HepG2 (cell line): ENCODE measurements around the gene PHRF1. TPM values are rescaled to one million over a fixed set of nuclear protein-coding genes. Genes with fewer than 3 reads are reported as not detected.

Experiments used
- ARNT2 ChIP-seq: sonication (generic); formaldehyde crosslinking; IDR thresholded peaks from 2 replicates; pipeline ENCODE4 v1.8.0; 2022; ENCODE audit warnings: mild to moderate bottlenecking, low read depth, missing genetic modification reagents, moderate library complexity
- PAXIP1 ChIP-seq: sonication (generic); formaldehyde crosslinking; conservative IDR thresholded peaks from 2 replicates; pipeline ENCODE4 v1.4.0; 2020; ENCODE audit warnings: mild to moderate bottlenecking, missing genetic modification reagents, moderate library complexity
- SRSF1 ChIP-seq: fragments of 200-400 bp; formaldehyde crosslinking; optimal IDR thresholded peaks from 2 replicates; pipeline ENCODE3; 2017; ENCODE audit warnings: mild to moderate bottlenecking, low read depth, low read length, moderate library complexity
- ZNF24 ChIP-seq: fragments of 450-650 bp; IDR thresholded peaks from 2 replicates; pipeline ENCODE4 v1.6.1; 2017; ENCODE audit warnings: antibody characterized with exemption, mild to moderate bottlenecking
- ZNF562 ChIP-seq: sonication (generic); formaldehyde crosslinking; IDR thresholded peaks from 2 replicates; pipeline ENCODE4 v1.8.0; 2022; ENCODE audit warnings: missing genetic modification reagents, borderline replicate concordance
- polyA plus RNA-seq, 8 experiments: library from polyadenylated mRNA; depleted of rRNA in 3 of 8; stranded (reverse) in 7 of 8; unstranded in 1 of 8; fragments of >200 nt; fragmentation: Illumina TruSeq in 4 of 8; extraction: Trizol in 4 of 8; gene quantifications; 2 replicates each; pipeline versions ENCODE4 v1.2.1 to v1.2.3, GENCODE V29; 2011 to 2016; ENCODE audit warnings: low read depth in 4 of 8, missing spikeins in 1 of 8, mixed read lengths in 1 of 8; ENCODE audit not compliant: insufficient read depth in 1 of 8
- total RNA-seq, 5 experiments: library from RNA; depleted of rRNA; stranded (reverse); fragments of >200 nt; fragmentation: Illumina TruSeq; extraction: Trizol; gene quantifications; 2 replicates each; pipeline ENCODE4 v1.2.3, GENCODE V29; 2016; ENCODE audit warnings: low read depth in 1 of 5
- TF ChIP-seq, protein P1 (sequence below): sonication (generic); formaldehyde crosslinking; IDR thresholded peaks from 2 replicates; pipeline ENCODE4 v1.4.0; 2020; ENCODE audit warnings: missing genetic modification reagents
- TF ChIP-seq, protein P2 (sequence below): sonication (generic); formaldehyde crosslinking; IDR thresholded peaks from one replicate; pipeline ENCODE4 v1.5.1; 2020; ENCODE audit warnings: mild to moderate bottlenecking, missing genetic modification reagents; ENCODE audit errors: not compliant biosample characterization
- TF ChIP-seq, protein P3 (sequence below): sonication (generic); formaldehyde crosslinking; IDR thresholded peaks from 2 replicates; pipeline ENCODE4 v1.4.0; 2020; ENCODE audit warnings: missing genetic modification reagents

The PHRF1 gene
- total and polyA plus RNA-seq, 2 of the 13 experiments (the other 11 are each of a cell fraction or from before 2014, with no cell fraction given) = 8.2 to 16.7 TPM

- TF ChIP-seq, protein P1, sequence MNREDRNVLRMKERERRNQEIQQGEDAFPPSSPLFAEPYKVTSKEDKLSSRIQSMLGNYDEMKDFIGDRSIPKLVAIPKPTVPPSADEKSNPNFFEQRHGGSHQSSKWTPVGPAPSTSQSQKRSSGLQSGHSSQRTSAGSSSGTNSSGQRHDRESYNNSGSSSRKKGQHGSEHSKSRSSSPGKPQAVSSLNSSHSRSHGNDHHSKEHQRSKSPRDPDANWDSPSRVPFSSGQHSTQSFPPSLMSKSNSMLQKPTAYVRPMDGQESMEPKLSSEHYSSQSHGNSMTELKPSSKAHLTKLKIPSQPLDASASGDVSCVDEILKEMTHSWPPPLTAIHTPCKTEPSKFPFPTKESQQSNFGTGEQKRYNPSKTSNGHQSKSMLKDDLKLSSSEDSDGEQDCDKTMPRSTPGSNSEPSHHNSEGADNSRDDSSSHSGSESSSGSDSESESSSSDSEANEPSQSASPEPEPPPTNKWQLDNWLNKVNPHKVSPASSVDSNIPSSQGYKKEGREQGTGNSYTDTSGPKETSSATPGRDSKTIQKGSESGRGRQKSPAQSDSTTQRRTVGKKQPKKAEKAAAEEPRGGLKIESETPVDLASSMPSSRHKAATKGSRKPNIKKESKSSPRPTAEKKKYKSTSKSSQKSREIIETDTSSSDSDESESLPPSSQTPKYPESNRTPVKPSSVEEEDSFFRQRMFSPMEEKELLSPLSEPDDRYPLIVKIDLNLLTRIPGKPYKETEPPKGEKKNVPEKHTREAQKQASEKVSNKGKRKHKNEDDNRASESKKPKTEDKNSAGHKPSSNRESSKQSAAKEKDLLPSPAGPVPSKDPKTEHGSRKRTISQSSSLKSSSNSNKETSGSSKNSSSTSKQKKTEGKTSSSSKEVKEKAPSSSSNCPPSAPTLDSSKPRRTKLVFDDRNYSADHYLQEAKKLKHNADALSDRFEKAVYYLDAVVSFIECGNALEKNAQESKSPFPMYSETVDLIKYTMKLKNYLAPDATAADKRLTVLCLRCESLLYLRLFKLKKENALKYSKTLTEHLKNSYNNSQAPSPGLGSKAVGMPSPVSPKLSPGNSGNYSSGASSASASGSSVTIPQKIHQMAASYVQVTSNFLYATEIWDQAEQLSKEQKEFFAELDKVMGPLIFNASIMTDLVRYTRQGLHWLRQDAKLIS = no peak
- TF ChIP-seq ZNF562 (CRISPR knock-in tag) = no peak
- TF ChIP-seq, protein P2, sequence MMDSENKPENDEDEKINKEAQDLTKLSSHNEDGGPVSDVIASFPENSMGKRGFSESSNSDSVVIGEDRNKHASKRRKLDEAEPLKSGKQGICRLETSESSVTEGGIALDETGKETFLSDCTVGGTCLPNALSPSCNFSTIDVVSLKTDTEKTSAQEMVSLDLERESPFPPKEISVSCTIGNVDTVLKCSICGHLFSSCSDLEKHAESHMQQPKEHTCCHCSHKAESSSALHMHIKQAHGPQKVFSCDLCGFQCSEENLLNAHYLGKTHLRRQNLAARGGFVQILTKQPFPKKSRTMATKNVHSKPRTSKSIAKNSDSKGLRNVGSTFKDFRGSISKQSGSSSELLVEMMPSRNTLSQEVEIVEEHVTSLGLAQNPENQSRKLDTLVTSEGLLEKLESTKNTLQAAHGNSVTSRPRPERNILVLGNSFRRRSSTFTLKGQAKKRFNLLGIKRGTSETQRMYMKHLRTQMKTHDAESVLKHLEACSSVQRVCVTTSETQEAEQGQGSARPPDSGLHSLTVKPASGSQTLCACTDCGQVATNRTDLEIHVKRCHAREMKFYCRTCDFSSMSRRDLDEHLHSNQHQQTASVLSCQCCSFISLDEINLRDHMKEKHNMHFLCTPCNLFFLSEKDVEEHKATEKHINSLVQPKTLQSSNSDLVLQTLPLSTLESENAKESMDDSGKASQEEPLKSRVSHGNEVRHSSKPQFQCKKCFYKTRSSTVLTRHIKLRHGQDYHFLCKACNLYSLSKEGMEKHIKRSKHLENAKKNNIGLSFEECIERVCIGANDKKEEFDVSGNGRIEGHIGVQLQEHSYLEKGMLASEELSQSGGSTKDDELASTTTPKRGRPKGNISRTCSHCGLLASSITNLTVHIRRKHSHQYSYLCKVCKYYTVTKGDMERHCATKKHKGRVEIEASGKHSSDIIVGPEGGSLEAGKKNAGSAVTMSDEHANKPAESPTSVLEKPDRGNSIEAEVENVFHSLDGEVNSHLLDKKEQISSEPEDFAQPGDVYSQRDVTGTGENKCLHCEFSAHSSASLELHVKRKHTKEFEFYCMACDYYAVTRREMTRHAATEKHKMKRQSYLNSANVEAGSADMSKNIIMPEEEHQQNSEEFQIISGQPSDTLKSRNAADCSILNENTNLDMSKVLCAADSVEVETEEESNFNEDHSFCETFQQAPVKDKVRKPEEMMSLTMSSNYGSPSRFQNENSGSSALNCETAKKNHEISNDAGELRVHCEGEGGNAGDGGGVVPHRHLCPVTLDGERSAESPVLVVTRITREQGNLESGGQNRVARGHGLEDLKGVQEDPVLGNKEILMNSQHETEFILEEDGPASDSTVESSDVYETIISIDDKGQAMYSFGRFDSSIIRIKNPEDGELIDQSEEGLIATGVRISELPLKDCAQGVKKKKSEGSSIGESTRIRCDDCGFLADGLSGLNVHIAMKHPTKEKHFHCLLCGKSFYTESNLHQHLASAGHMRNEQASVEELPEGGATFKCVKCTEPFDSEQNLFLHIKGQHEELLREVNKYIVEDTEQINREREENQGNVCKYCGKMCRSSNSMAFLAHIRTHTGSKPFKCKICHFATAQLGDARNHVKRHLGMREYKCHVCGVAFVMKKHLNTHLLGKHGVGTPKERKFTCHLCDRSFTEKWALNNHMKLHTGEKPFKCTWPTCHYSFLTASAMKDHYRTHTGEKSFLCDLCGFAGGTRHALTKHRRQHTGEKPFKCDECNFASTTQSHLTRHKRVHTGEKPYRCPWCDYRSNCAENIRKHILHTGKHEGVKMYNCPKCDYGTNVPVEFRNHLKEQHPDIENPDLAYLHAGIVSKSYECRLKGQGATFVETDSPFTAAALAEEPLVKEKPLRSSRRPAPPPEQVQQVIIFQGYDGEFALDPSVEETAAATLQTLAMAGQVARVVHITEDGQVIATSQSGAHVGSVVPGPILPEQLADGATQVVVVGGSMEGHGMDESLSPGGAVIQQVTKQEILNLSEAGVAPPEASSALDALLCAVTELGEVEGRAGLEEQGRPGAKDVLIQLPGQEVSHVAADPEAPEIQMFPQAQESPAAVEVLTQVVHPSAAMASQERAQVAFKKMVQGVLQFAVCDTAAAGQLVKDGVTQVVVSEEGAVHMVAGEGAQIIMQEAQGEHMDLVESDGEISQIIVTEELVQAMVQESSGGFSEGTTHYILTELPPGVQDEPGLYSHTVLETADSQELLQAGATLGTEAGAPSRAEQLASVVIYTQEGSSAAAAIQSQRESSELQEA (CRISPR knock-in tag) = peak; percentile 45
- TF ChIP-seq, protein P3, sequence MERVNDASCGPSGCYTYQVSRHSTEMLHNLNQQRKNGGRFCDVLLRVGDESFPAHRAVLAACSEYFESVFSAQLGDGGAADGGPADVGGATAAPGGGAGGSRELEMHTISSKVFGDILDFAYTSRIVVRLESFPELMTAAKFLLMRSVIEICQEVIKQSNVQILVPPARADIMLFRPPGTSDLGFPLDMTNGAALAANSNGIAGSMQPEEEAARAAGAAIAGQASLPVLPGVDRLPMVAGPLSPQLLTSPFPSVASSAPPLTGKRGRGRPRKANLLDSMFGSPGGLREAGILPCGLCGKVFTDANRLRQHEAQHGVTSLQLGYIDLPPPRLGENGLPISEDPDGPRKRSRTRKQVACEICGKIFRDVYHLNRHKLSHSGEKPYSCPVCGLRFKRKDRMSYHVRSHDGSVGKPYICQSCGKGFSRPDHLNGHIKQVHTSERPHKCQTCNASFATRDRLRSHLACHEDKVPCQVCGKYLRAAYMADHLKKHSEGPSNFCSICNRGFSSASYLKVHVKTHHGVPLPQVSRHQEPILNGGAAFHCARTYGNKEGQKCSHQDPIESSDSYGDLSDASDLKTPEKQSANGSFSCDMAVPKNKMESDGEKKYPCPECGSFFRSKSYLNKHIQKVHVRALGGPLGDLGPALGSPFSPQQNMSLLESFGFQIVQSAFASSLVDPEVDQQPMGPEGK (CRISPR knock-in tag) = peak; percentile 57
- peak; percentile 50; the same call in 1 of the 2 replicates for TF ChIP-seq ARNT2 (CRISPR knock-in tag)
- TF ChIP-seq ZNF24 = no peak
- TF ChIP-seq SRSF1 = peak; percentile 83
- TF ChIP-seq PAXIP1 (CRISPR knock-in tag) = 0 out of 2 replicates have a peak, but pooled peaks have one; percentile 20
Observed at GRCh38 chr11:535519-536454, 40.5 kb upstream of the PHRF1 start, which contains the start of gene HRAS (continued).
